Aorta (tissue), 5 donors: ENCODE measurements around the gene NECAB2. TPM values are rescaled to one million over a fixed set of nuclear protein-coding genes. Genes with fewer than 3 reads are reported as not detected.
"Not testable (repeated sequence)": the region's sequence is repeated elsewhere in the genome, so short reads cannot be mapped to it uniquely, and the experiment has no call there.

Source experiments
- ATAC-seq: fragments of 200-7000 bp; cut with Tn5 transposase; one replicate; pipeline ENCODE4 v1.9.1; 2022; ENCODE audit warnings: moderate library complexity; ENCODE audit not compliant: low FRiP score
- DNase-seq, 2 donors: peaks; one replicate each; pipeline ENCODE4 v3.0.0-alpha.2; 2020
- H3K27ac ChIP-seq, 2 donors: one replicate each; pipeline ENCODE4 v1.5.1; 2013; ENCODE audit warnings: low read length in 2 of 2, mild to moderate bottlenecking in 2 of 2, moderate library complexity in 2 of 2, control low read depth in 1 of 2, inconsistent platforms in 1 of 2, low read depth in 1 of 2
- H3K27me3 ChIP-seq, 2 donors: one replicate each; pipeline ENCODE4 v1.6.1; 2013; ENCODE audit warnings: control low read depth in 1 of 2, low read length in 1 of 2, mild to moderate bottlenecking in 1 of 2, moderate library complexity in 1 of 2; ENCODE audit not compliant: insufficient read depth in 2 of 2, control insufficient read depth in 1 of 2
- H3K36me3 ChIP-seq, 2 donors: one replicate each; pipeline ENCODE4 v1.6.1; 2013; ENCODE audit warnings: control low read depth in 1 of 2, low read length in 1 of 2, mild to moderate bottlenecking in 1 of 2; ENCODE audit not compliant: insufficient read depth in 2 of 2, control insufficient read depth in 1 of 2
- H3K4me1 ChIP-seq, 2 donors: one replicate each; pipeline ENCODE4 v1.6.1; 2013; ENCODE audit warnings: low read length in 2 of 2, control low read depth in 1 of 2, mild to moderate bottlenecking in 1 of 2, moderate library complexity in 1 of 2; ENCODE audit not compliant: insufficient read depth in 2 of 2, control insufficient read depth in 1 of 2
- H3K4me3 ChIP-seq, 2 donors: one replicate each; pipeline ENCODE4 v1.5.1; 2013; ENCODE audit warnings: low read length in 2 of 2, control low read depth in 1 of 2, mild to moderate bottlenecking in 1 of 2
- H3K9me3 ChIP-seq: one replicate; pipeline ENCODE4 v1.6.1; 2013; ENCODE audit warnings: mild to moderate bottlenecking, low read length; ENCODE audit not compliant: control insufficient read depth
- WGBS, 2 donors: extraction: QIAGEN DNeasy Blood & Tissue Kit; methylation state at CpG; one replicate each; pipeline ENCODE4 v1.1.7; 2013; 5-methylcytosine and 5-hydroxymethylcytosine counted together
- intact Hi-C, 2 donors: fragments of 100-400 bp; cut with DNase I; formaldehyde crosslinking; loops; one replicate each; pipeline versions ENCODE4 v1.14.2 to v1.15.0; 2022
- polyA plus RNA-seq, 2 donors: library from polyadenylated mRNA; stranded (reverse); fragments of 200-250 nt; gene quantifications; one replicate each; pipeline ENCODE4 v1.2.3, GENCODE V29; 2013
- total RNA-seq, 2 donors: library from RNA; stranded (reverse); fragmentation: NEBNext Ultra II Directional; extraction: Animal tissue kit (Norgen Biotek cat#: 25700); gene quantifications; one replicate each; pipeline ENCODE4 v1.2.1, GENCODE V29; 2021
- donor health status: healthy with polysubstance abuse.
- donor health status: Bipolar disorder and iron deficiency.
- donor health status: DM: no; HTN: no; CAD: no.
- donor health status: DM: no; HTN: no; CAD: no.
- donor health status: DM: yes; HTN: yes; CAD: no.

Gene NECAB2
- total and polyA plus RNA-seq, 4 donors, result 0.23 to 0.75 TPM; not detected in 2

DNA sequence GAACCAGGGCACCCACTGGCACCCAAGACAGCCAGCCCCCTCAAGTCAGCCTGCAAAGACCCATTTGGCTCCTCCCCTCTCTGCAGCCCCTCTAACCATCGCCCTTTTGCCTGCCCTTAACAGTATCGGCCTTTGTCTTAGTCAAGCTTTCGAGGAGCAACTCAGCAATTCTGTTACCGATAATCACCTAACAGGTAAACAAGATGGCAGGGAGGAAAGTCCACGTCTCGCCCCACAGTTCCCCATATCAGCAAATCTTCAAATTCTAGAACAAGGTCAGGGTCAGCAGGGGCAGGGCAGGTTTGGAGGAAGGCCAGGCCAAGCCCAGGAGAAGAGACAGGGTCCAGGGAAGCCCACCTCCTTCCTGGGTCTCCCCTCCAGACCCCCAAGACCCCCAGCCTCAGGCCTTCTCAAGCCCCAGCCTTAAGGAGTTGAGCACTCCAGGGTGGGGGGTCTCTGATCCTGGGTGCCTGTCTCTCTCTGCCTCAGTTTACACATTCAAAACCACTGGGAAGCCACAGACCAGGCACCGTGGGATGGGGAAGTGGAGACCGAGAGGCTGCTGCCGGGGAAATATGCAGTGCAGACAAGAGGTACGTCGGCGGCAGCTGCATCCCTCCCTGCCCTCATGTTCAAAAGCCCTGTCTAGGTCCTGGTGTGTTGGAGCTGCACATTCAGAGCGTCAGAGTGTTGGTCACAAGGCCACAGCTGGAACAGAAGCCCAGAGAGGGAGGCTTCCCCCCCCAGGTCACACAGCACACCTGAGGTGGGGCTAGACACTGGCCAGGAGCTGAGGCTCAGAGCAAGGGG, 18.9 kb upstream of the NECAB2 start:
- intact Hi-C loops, result no loop called here
- DNase-seq, result no peak
- 86 to 95% methylated on average over 13 of the region's 13 CpGs for WGBS, 2 donors

GRCh38 chr16:83949724-83950001, 18.4 kb upstream of the NECAB2 start:
- Histone ChIP-seq H3K4me3 (no peak overlapping the region), H3K4me1 (no peaks in the 10 kb centered on the region), H3K9me3 (no peaks in the 10 kb centered on the region), H3K27me3 (no peaks in the 10 kb centered on the region), H3K36me3 (no peaks in the 10 kb centered on the region), H3K27ac (no peak overlapping the region)
- DNase-seq (no peak), ATAC-seq (no peak)
- WGBS, 2 donors, result 85 to 90% methylated on average over 5 of the region's 5 CpGs
- intact Hi-C loops, result loop anchor here in 1 of 2 donors (5.0 kb wide), 1 partner anchor 238 kb away; the partner anchor contains the start of gene TAF1C

More for the DNA sequence above, 18.9 kb upstream of the NECAB2 start:
- H3K9me3 ChIP-seq, result no peaks in the 10 kb centered on the region
- H3K27me3 ChIP-seq, result no peaks in the 10 kb centered on the region
- no peak overlapping the region for H3K4me3 ChIP-seq
- H3K27ac ChIP-seq, result no peak overlapping the region
- no peak for ATAC-seq
- H3K4me1 ChIP-seq, result no peaks in the 10 kb centered on the region
- no peaks in the 10 kb centered on the region for H3K36me3 ChIP-seq

GRCh38 chr16:83950862-83951399, 17.1 kb upstream of the NECAB2 start:
- not testable (repeated sequence) for H3K4me1 ChIP-seq, H3K4me3 ChIP-seq, H3K27me3 ChIP-seq, ATAC-seq, H3K9me3 ChIP-seq, H3K27ac ChIP-seq, H3K36me3 ChIP-seq, DNase-seq
- WGBS, 2 donors, result 73% methylated on average over 10 of the region's 10 CpGs
- intact Hi-C loops, result loop anchor here in 1 of 2 donors (5.0 kb wide), 1 partner anchor 236 kb away; the partner anchor contains the start of gene TAF1C

DNA sequence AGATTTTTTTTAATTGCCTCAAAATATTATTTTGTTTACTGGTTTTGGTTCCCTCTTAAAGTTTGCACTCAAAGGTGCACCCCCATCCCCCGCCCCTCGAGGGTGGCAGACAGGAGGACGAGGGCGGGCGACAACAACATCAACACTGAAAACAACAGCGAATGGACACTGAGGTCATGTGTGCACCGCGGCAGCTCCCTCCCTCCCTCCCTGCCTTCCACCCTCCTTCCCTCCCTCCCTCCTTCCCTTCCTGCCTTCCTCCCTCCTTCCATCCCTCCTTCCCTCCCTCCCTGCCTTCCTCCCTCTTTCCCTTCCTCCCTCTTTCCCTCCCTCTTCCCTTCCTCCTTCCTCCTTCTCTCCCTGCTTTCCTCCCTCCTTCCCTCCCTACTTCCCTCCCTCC, 16.5 kb upstream of the NECAB2 start:
- intact Hi-C loops, result loop anchor here in 1 of 2 donors (5.0 kb wide), 1 partner anchor 236 kb away; the partner anchor contains the start of gene TAF1C
- H3K27ac ChIP-seq, result no peak overlapping the region
- ATAC-seq (no peak), DNase-seq (no peak)
- no peaks in the 10 kb centered on the region for H3K9me3 ChIP-seq
- H3K4me3 ChIP-seq, result no peak overlapping the region
- no peaks in the 10 kb centered on the region for H3K36me3 ChIP-seq
- H3K27me3 ChIP-seq, result no peaks in the 10 kb centered on the region
- H3K4me1 ChIP-seq, result no peaks in the 10 kb centered on the region
- WGBS, 2 donors, result 48 to 55% methylated on average over 8 of the region's 8 CpGs

- DNase-seq, result no peak
- 5 to 7% methylated on average over 8 of the region's 8 CpGs for WGBS, 2 donors
- Histone ChIP-seq H3K27ac (peak overlapping the region in 1 of 2 donors; percentile 39), H3K27me3 (no peaks in the 10 kb centered on the region), H3K36me3 (no peaks in the 10 kb centered on the region), H3K4me1 (no peaks in the 10 kb centered on the region), H3K9me3 (no peaks in the 10 kb centered on the region), H3K4me3 (no peak overlapping the region)
- ATAC-seq, result no peak
- intact Hi-C loops, result loop anchor here in 1 of 2 donors (5.0 kb wide), 1 partner anchor 235 kb away; the partner anchor contains the start of gene TAF1C
Observed at GRCh38 chr16:83952587-83952939, 15.5 kb upstream of the NECAB2 start.

DNA sequence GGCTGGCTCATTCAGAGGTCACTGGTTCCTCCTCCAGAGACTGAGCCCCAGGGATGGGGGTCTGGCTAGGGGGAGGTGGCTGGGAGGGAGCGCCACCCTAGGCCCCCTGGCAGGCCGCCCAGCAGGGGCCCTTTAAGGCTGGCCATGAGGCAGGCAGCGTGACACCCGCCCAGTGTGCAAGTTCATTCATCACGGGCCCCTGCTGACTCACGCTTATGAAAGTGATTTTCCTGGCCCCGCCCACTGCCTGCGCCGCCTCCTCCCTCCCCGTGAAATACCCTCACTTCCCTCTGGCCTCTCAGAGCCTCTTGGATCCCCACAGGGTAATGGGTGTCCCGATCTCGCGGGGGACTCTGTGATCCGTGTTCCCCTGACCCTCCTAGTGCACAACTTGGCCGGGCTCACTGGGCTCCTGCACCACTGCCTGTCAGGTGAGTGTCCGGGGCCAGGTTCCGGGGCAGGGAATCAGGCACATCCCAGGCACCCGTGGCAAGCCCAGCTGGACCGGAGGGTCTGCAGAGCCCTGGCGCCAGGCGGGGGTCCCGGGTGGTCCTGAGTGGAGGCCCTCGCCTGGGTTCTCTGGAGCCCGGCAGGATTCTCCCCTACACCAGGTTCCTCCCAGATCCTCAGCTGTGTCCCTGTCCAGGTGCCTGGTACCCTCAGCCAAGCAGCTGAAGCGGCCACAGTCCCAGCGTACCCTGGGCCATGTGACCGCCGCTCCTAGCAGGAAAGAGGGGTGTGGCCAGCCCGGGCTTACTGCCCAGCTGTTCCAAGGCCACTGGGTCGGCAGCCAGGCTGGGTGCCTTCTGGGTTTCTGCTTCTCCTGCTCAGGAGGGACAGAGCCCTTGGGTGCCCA, 14.9 kb upstream of the NECAB2 start, which contains the start of gene OSGIN1:
TSS of gene OSGIN1 (plus strand) at position 301 of the 856 bp plus-strand sequence. CDS start 4,432 bp downstream, outside the sequence.
- 0 to 1% methylated on average over 29 to 30 of the region's 30 CpGs for WGBS, 2 donors
- intact Hi-C loops, result loop anchor here in 1 of 2 donors (5.0 kb wide), 1 partner anchor 234 kb away; the partner anchor contains the start of gene TAF1C
- Histone ChIP-seq H3K4me3 (peak within 1 kb of the TSS; percentile 41 to 55), H3K27ac (peak within 1 kb of the TSS in 1 of 2 donors; percentile 93), H3K36me3 (no peaks in the 10 kb centered on the region), H3K27me3 (no peaks in the 10 kb centered on the region), H3K9me3 (no peaks in the 10 kb centered on the region), H3K4me1 (no peaks in the 10 kb centered on the region)
- peak; percentile 98 for DNase-seq
- peak; percentile 94 for ATAC-seq

DNA sequence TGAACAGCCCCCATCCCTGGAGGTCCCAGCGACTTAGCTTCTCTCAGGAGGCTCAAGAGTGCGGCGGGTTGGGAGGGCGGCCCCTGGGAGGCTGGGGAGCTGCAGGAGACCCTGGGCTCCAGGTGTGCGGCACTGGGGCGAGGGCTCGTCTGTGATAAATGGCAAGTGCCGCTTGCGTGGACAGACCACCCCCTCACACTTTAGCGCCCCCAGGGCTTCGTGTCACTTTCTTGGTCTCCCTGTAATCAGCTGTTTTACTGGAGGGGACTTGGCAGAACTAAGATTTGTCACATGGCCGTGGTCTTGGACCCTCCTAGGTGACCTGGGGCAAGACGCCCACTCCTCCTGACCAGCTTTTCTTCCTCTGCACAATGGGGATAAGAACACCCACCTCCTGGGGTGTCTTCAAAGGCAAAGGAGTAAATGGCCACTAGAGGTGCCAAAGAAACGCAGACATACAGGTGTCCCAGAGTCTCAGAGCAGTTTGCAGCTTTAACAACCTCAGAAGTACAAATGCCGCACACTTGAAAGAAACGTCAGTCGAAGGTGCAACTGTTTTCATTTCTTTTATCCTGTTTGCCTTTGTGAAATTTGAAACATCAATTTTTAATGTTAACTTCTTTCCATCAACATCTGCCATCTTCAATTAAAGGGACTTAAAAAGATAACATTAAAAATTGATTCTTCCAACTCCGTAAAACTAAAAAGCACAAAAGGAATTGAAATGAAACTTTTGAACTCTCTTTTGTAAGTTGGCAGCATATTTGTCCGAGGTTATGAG, 14.1 kb upstream of the NECAB2 start:
- no peaks in the 10 kb centered on the region for H3K27me3 ChIP-seq
- no peaks in the 10 kb centered on the region for H3K36me3 ChIP-seq
- peak overlapping the region in 1 of 2 donors; percentile 55 for H3K4me3 ChIP-seq
- peak overlapping the region in 1 of 2 donors; percentile 93 for H3K27ac ChIP-seq
- H3K4me1 ChIP-seq, result no peaks in the 10 kb centered on the region
- H3K9me3 ChIP-seq, result no peaks in the 10 kb centered on the region
- WGBS, 2 donors, result 8 to 9% methylated on average over 19 of the region's 19 CpGs
- DNase-seq (no peak), ATAC-seq (no peak)
- intact Hi-C loops, result loop anchor here in 1 of 2 donors (5.0 kb wide), 1 partner anchor 233 kb away; the partner anchor contains the start of gene TAF1C

GRCh38 chr16:83954577-83955016, 13.4 kb upstream of the NECAB2 start:
- Histone ChIP-seq H3K9me3 (no peaks in the 10 kb centered on the region), H3K27ac (peak overlapping the region in 1 of 2 donors; percentile 41), H3K36me3 (no peaks in the 10 kb centered on the region), H3K27me3 (no peaks in the 10 kb centered on the region), H3K4me3 (no peak overlapping the region), H3K4me1 (no peaks in the 10 kb centered on the region)
- intact Hi-C loops, result loop anchor here (5.0 kb wide), 2 partner anchors 108 to 233 kb away; partner anchors contain the start of gene TAF1C (in 1 of the 2)
- ATAC-seq, result peak; percentile 45
- 47 to 51% methylated on average over 9 of the region's 9 CpGs for WGBS, 2 donors
- peak; percentile 84 to 90 for DNase-seq
